ENCODE results near the gene TMEM51.

TMEM51 gene

DNA sequence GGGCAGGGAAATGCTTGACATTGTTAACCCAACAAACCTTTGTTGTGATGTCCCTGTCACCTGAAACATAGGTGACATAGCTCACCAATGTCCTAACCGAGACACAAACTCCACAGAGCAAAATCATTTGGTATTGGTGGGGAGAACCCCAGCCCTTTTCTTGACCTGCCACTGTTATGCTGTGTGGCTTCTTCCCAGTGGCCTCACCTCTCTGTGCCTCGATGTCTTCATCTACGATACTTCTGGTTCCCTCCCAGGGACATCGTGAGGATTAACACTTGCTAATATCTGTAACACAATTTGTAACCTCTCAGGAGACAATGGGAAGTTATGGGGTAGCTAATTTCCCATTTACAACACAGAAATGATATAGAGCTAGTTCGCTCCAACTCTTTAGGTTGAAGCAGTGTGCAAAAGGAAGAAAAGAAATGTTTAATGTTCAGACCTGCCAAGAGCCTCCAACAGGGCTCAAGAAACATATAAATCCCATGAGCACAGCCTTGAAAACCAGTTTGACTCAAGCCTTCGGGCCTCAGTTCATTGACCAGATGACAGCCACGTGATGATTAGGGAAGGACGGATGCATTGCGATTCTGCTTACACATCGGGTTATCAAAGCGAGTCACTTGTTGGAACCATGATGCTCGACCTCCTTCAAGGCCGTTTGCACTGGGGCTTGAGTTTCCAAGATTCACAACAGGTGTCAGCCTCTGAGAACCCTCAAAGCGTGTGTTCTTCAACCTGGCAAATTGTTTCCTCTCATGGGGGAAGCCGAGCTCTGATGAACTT, 37.8 kb upstream of the TMEM51 start:
- no peaks in the 10 kb centered on the region for H3K4me1 ChIP-seq (ENCODE audit: control insufficient read depth, insufficient read depth, low read length, poor library complexity, severe bottlenecking)
- H3K9me3 ChIP-seq (ENCODE audit: control insufficient read depth, low read length): no peaks in the 10 kb centered on the region
- no peak for DNase-seq
- no peak overlapping the region for H3K27ac ChIP-seq (ENCODE audit: insufficient read depth, low read length, poor library complexity, severe bottlenecking)
- H3K36me3 ChIP-seq (ENCODE audit: control insufficient read depth, insufficient read depth, low read length): no peaks in the 10 kb centered on the region
- no peaks in the 10 kb centered on the region for H3K27me3 ChIP-seq (replicated peaks; ENCODE audit: control insufficient read depth, insufficient read depth, low read length, poor library complexity, severe bottlenecking)
- H3K4me3 ChIP-seq (ENCODE audit: insufficient read depth, low read depth, low read length, poor library complexity, severe bottlenecking): no peak overlapping the region

DNA sequence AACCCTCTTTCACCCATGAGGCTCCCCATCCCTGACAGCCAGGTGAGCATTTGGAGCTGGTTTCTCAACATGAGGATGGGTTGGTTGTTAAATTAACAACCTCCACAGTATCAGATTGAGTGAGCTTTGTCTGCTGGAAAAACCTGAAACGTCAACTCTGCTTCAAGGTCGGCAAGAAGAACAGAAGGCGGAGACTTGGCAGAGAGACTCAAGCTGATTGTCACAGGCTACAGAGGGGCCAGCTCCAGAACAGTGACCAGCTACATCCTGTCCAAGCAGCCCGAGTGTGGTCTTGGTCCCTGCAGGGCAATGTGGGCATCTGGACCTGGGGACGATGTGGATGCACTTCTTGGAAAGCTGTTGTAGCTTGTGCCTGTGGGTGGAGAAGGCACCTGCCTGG, 36.6 kb upstream of the TMEM51 start:
- no peak for DNase-seq
- H3K27me3 ChIP-seq (replicated peaks; ENCODE audit: control insufficient read depth, insufficient read depth, low read length, poor library complexity, severe bottlenecking): no peaks in the 10 kb centered on the region
- no peaks in the 10 kb centered on the region for H3K36me3 ChIP-seq (ENCODE audit: control insufficient read depth, insufficient read depth, low read length)
- H3K4me3 ChIP-seq (ENCODE audit: insufficient read depth, low read depth, low read length, poor library complexity, severe bottlenecking): no peak overlapping the region
- no peaks in the 10 kb centered on the region for H3K4me1 ChIP-seq (ENCODE audit: control insufficient read depth, insufficient read depth, low read length, poor library complexity, severe bottlenecking)
- no peak overlapping the region for H3K27ac ChIP-seq (ENCODE audit: insufficient read depth, low read length, poor library complexity, severe bottlenecking)
- no peaks in the 10 kb centered on the region for H3K9me3 ChIP-seq (ENCODE audit: control insufficient read depth, low read length)

DNA sequence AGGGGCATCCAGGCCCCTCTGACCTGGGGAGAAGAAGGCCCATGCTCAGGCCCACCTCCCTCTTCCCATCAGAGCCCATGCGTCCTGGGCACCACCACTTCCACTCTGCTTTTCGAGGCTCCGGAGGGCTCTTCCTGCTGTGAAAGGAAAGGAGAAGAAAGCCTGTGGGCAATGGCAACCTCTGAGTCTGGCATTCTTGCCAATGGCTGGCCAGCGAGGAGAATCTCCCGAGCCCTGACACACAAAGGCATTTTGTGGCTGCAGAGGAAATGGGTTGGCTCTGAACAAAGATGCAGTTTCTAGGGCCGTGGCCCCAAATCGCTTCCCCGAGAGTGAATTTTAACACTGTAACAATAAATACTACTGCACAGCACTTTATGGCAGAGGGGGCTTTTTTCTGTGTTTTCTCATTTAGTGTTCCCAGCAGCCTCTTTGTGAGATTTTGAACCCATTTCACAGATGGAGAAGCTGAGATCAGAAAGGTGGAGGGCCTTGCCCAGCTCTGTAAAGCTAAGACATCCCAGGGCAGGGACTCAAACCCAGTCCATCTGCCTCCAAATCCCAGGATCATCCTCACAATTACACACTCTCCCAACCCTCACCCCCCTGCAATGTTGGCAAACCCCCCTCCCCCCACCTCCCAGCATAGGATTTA, 35.7 kb upstream of the TMEM51 start:
- no peak overlapping the region for H3K27ac ChIP-seq (ENCODE audit: insufficient read depth, low read length, poor library complexity, severe bottlenecking)
- no peak for DNase-seq
- H3K27me3 ChIP-seq (replicated peaks; ENCODE audit: control insufficient read depth, insufficient read depth, low read length, poor library complexity, severe bottlenecking): no peaks in the 10 kb centered on the region
- H3K4me1 ChIP-seq (ENCODE audit: control insufficient read depth, insufficient read depth, low read length, poor library complexity, severe bottlenecking): no peaks in the 10 kb centered on the region
- H3K36me3 ChIP-seq (ENCODE audit: control insufficient read depth, insufficient read depth, low read length): no peaks in the 10 kb centered on the region
- no peak overlapping the region for H3K4me3 ChIP-seq (ENCODE audit: insufficient read depth, low read depth, low read length, poor library complexity, severe bottlenecking)
- no peaks in the 10 kb centered on the region for H3K9me3 ChIP-seq (ENCODE audit: control insufficient read depth, low read length)

DNA sequence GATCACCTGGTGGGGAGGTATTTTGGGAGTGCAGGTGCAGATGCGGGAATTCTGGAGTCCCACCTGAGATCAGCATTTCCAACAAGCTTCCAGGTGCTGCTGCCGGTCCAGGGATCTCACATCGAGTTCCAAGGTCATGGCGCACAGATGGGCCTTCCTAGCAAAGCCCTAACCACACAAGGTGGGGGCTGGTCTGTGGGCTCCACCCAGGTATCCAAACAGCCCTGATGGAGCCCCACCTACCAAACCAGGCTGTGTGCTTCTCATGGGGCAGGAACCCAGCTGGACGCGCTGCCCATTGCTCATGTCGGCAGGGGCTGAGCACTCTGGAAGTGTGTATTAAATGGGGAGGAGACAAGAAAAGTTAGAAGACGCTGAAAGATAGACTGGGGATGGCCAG, 35.0 kb upstream of the TMEM51 start:
- Histone ChIP-seq H3K36me3 (ENCODE audit: control insufficient read depth, insufficient read depth, low read length) (no peaks in the 10 kb centered on the region), H3K4me1 (ENCODE audit: control insufficient read depth, insufficient read depth, low read length, poor library complexity, severe bottlenecking) (no peaks in the 10 kb centered on the region), H3K27me3 (replicated peaks; ENCODE audit: control insufficient read depth, insufficient read depth, low read length, poor library complexity, severe bottlenecking) (no peaks in the 10 kb centered on the region), H3K27ac (ENCODE audit: insufficient read depth, low read length, poor library complexity, severe bottlenecking) (no peak overlapping the region), H3K4me3 (ENCODE audit: insufficient read depth, low read depth, low read length, poor library complexity, severe bottlenecking) (no peak overlapping the region), H3K9me3 (ENCODE audit: control insufficient read depth, low read length) (no peaks in the 10 kb centered on the region)
- no peak for DNase-seq

DNA sequence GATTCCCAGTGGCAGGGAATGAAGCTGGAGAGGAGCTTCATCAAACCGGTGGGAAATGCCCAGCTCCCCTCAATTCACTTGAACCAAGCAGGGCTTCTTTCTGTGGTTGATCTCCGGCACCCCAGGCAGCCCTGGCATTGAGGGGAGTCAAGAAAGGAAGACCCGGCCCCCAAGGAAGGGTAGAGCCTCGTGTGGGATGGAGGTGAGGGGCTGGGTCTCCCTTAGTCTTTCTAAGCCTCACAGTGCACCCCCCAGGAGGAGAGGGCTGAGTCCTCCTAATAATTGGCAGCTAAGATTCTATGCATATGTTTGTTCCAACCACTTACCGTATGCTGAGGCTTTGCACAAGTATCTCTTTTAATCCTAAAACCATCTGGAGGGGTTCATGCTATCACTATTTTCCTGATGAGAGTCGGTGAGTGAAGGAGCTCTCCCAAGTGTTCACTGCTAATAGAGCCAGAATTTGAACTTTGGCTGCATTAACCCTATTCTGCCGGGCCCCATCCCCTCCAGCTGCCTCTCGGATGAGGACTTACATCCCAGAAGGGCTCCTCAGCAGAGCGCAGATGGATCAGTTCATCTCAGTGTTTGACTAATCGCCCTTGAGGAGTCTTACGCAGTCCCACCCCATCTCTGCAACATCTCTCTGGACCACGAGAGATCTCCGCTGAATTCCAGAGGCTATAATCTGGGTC, 33.1 kb upstream of the TMEM51 start:
- Histone ChIP-seq H3K9me3 (ENCODE audit: control insufficient read depth, low read length) (no peaks in the 10 kb centered on the region), H3K4me3 (ENCODE audit: insufficient read depth, low read depth, low read length, poor library complexity, severe bottlenecking) (no peak overlapping the region), H3K36me3 (ENCODE audit: control insufficient read depth, insufficient read depth, low read length) (no peaks in the 10 kb centered on the region), H3K27me3 (replicated peaks; ENCODE audit: control insufficient read depth, insufficient read depth, low read length, poor library complexity, severe bottlenecking) (no peaks in the 10 kb centered on the region), H3K4me1 (ENCODE audit: control insufficient read depth, insufficient read depth, low read length, poor library complexity, severe bottlenecking) (no peaks in the 10 kb centered on the region), H3K27ac (ENCODE audit: insufficient read depth, low read length, poor library complexity, severe bottlenecking) (no peak overlapping the region)
- DNase-seq: no peak

DNA sequence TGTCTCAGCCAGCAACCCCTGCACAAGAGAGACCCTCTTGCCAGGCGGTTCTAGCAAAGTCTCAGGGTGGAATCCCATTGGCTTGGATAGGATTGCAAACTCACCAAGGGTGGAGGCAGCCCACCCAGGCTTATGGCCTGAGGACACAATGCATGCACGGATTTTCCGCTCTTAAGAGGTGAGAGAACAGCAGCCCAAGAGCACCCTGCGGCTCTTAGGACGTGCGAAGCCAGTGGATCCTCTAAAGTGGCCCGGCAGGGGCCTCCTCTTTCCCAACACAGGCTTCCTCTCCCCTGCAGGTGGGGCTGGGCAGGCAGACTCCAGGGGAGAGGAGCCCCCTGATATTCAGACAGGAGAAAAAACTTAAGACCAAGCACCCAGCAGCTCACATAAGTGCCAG, 31.2 kb upstream of the TMEM51 start:
- H3K4me3 ChIP-seq (ENCODE audit: insufficient read depth, low read depth, low read length, poor library complexity, severe bottlenecking): no peak overlapping the region
- no peak overlapping the region for H3K27ac ChIP-seq (ENCODE audit: insufficient read depth, low read length, poor library complexity, severe bottlenecking)
- H3K4me1 ChIP-seq (ENCODE audit: control insufficient read depth, insufficient read depth, low read length, poor library complexity, severe bottlenecking): no peaks in the 10 kb centered on the region
- DNase-seq: no peak
- H3K36me3 ChIP-seq (ENCODE audit: control insufficient read depth, insufficient read depth, low read length): no peaks in the 10 kb centered on the region
- H3K27me3 ChIP-seq (replicated peaks; ENCODE audit: control insufficient read depth, insufficient read depth, low read length, poor library complexity, severe bottlenecking): no peaks in the 10 kb centered on the region
- no peaks in the 10 kb centered on the region for H3K9me3 ChIP-seq (ENCODE audit: control insufficient read depth, low read length)

DNA sequence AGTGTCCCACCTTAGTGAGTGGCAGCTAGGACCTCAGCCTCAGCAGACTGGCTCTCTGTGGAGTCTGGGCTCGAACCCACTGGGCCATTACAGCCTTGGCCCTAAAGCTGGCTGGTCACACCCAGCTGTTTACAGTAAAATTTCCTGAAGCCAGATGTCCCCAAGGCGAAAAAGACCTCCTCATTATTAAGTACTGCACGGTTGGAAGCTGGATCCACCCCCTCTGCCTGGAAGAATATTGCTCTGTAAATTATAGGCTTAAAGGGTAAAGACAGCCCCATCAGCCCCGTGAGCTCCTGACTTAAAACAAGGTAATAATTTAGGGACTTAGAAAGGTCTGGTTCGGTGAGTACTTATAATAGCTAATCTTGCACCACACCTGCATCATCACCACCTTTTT, 30.3 kb upstream of the TMEM51 start:
- no peak overlapping the region for H3K4me3 ChIP-seq (ENCODE audit: insufficient read depth, low read depth, low read length, poor library complexity, severe bottlenecking)
- no peaks in the 10 kb centered on the region for H3K27me3 ChIP-seq (replicated peaks; ENCODE audit: control insufficient read depth, insufficient read depth, low read length, poor library complexity, severe bottlenecking)
- H3K27ac ChIP-seq (ENCODE audit: insufficient read depth, low read length, poor library complexity, severe bottlenecking): no peak overlapping the region
- H3K4me1 ChIP-seq (ENCODE audit: control insufficient read depth, insufficient read depth, low read length, poor library complexity, severe bottlenecking): no peaks in the 10 kb centered on the region
- no peaks in the 10 kb centered on the region for H3K9me3 ChIP-seq (ENCODE audit: control insufficient read depth, low read length)
- DNase-seq: no peak
- no peaks in the 10 kb centered on the region for H3K36me3 ChIP-seq (ENCODE audit: control insufficient read depth, insufficient read depth, low read length)

DNA sequence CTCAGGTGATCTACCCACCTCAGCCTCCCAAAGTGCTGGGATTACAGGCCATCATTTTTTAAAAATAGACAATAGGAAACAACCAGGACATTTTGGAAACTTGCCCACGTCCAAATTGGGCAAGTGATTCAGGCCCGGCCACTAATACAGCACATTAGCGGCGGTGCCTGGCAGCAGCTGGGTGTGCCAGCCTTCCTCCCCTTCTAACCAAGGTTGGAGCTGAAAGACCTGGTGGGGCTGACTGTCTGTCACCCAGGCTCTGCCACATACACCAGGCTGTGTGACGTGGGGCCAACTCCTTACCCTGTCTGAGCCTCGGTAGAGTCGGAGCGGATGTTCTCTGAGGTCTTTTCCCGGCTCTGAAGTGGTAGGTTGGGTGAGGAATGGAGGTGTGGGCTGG, 29.6 kb upstream of the TMEM51 start:
- Histone ChIP-seq H3K9me3 (ENCODE audit: control insufficient read depth, low read length) (no peaks in the 10 kb centered on the region), H3K27me3 (replicated peaks; ENCODE audit: control insufficient read depth, insufficient read depth, low read length, poor library complexity, severe bottlenecking) (no peaks in the 10 kb centered on the region), H3K36me3 (ENCODE audit: control insufficient read depth, insufficient read depth, low read length) (no peaks in the 10 kb centered on the region), H3K4me3 (ENCODE audit: insufficient read depth, low read depth, low read length, poor library complexity, severe bottlenecking) (no peak overlapping the region), H3K4me1 (ENCODE audit: control insufficient read depth, insufficient read depth, low read length, poor library complexity, severe bottlenecking) (no peaks in the 10 kb centered on the region), H3K27ac (ENCODE audit: insufficient read depth, low read length, poor library complexity, severe bottlenecking) (no peak overlapping the region)
- DNase-seq: no peak

DNA sequence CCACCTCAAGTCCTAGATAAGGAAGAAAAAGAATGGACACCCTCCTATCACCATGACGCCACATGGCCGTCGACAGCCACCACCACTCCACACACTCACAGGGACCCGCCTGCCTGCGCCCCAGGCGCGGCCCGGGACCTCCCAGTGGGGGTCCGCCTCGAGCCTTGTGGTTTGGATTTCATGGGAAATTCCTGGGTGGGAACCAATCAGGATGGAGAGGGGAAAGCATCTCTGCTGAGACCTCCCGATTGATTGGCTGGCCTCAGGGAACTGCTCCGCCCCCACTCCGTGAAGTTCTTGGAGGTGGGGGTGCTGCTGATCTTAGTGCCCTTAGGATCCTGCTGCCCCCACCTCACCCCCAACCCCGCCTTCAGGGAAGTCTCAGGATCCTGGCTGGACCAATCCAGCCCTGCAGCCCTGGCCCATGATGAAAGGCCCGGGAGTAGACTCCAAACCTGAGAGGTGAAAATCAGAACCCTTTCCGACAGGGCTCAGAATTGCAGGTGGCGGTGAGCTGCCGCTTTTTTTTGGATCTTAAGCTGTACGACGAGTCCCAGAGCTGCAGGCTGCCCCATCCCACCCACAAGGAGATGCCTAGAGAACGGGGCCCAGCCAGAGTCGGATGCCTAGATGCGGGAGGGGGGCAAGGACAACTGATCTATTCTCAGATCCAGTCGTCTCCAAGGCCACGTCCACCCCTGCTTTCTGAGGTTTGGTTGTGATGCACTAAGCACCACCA, 29.0 kb upstream of the TMEM51 start:
- Histone ChIP-seq H3K27me3 (replicated peaks; ENCODE audit: control insufficient read depth, insufficient read depth, low read length, poor library complexity, severe bottlenecking) (no peaks in the 10 kb centered on the region), H3K4me1 (ENCODE audit: control insufficient read depth, insufficient read depth, low read length, poor library complexity, severe bottlenecking) (no peaks in the 10 kb centered on the region), H3K9me3 (ENCODE audit: control insufficient read depth, low read length) (no peaks in the 10 kb centered on the region), H3K36me3 (ENCODE audit: control insufficient read depth, insufficient read depth, low read length) (no peaks in the 10 kb centered on the region), H3K27ac (ENCODE audit: insufficient read depth, low read length, poor library complexity, severe bottlenecking) (no peak overlapping the region), H3K4me3 (ENCODE audit: insufficient read depth, low read depth, low read length, poor library complexity, severe bottlenecking) (no peak overlapping the region)
- DNase-seq: no peak

Data from effector memory CD4-positive, alpha-beta T cell (primary cell).